Activated T-helper 1 cell treated with Interleukin-2 at 50 U/mL for 16 hours (primary cell): ENCODE measurements around the gene CLHC1.

Experiments
- DNase-seq: peaks from one replicate; pipeline ENCODE4 v3.0.0-alpha.2; 2020; ENCODE audit warnings: low read depth

Gene CLHC1

GRCh38 chr2:55169359-55169758 is 62.7 kb downstream of the CLHC1 start:
- no peak for DNase-seq

- DNase-seq: no peak
Measured at GRCh38 chr2:55168221-55169154, 63.6 kb downstream of the CLHC1 start.

- no peak for DNase-seq
Measured at GRCh38 chr2:55165626-55166025, 66.5 kb downstream of the CLHC1 start.

GRCh38 chr2:55164534-55165480 is 67.3 kb downstream of the CLHC1 start:
- no peak for DNase-seq

- no peak for DNase-seq
Measured at GRCh38 chr2:55163941-55164390, 68.1 kb downstream of the CLHC1 start.

GRCh38 chr2:55163274-55163721 is 68.8 kb downstream of the CLHC1 start:
- DNase-seq: no peak

- DNase-seq: no peak
Measured at GRCh38 chr2:55162284-55163006, 69.6 kb downstream of the CLHC1 start.

GRCh38 chr2:55161295-55162210 is 70.5 kb downstream of the CLHC1 start:
- no peak for DNase-seq

- DNase-seq: no peak
Measured at GRCh38 chr2:55160422-55160821, 71.7 kb downstream of the CLHC1 start.

- DNase-seq: no peak
Measured at GRCh38 chr2:55159752-55160151, 72.3 kb downstream of the CLHC1 start.

- no peak for DNase-seq
Measured at GRCh38 chr2:55159037-55159651, 72.9 kb downstream of the CLHC1 start.

GRCh38 chr2:55158111-55158814 is 73.8 kb downstream of the CLHC1 start:
- no peak for DNase-seq

GRCh38 chr2:55157474-55157884 is 74.6 kb downstream of the CLHC1 start:
- DNase-seq: no peak

GRCh38 chr2:55156984-55157383 is 75.1 kb downstream of the CLHC1 start:
- DNase-seq: no peak

GRCh38 chr2:55156326-55156725 is 75.8 kb downstream of the CLHC1 start:
- no peak for DNase-seq

GRCh38 chr2:55155764-55156281 is 76.3 kb downstream of the CLHC1 start:
- no peak for DNase-seq

- DNase-seq: no peak
Measured at GRCh38 chr2:55155206-55155605, 76.9 kb downstream of the CLHC1 start.

- DNase-seq: no peak
Measured at GRCh38 chr2:55154525-55155030, 77.5 kb downstream of the CLHC1 start.
